ENCODE data around the gene RASGRP1.

The RASGRP1 gene

DNA sequence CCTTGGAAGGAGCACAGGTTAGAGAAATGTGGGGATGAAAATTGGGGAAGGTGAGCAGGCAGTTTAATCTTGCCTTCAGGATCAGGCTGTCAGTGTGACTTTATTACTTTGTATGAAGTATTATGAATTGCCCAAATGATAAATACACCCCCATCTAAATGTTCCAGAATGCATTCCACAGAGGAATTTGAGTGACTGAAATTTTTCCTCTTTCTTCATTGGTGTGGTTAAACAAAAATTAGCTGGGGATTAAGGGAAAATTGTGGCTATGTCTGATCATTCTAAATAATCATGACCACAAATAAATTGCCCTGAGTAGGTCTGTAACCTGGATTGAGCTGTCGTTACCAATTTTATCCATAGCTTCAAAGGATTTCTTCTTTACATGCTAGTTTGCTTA is 77.2 kb downstream of the RASGRP1 start:
- DNase-seq (ENCODE audit: low read depth in 1 of 2, low spot score in 1 of 2), result no peak
- Histone ChIP-seq H3K27me3 (ENCODE audit: insufficient read depth, poor library complexity, severe bottlenecking) (no peaks in the 10 kb centered on the region), H3K27ac (replicated peaks) (no peak overlapping the region), H3K4me3 (replicated peaks; ENCODE audit: insufficient read depth, low read length) (no peak overlapping the region)
- no peak for TF ChIP-seq GABPA (IDR thresholded peaks at IDR 0.05; ENCODE audit: low read depth)
- TF ChIP-seq, protein P1, sequence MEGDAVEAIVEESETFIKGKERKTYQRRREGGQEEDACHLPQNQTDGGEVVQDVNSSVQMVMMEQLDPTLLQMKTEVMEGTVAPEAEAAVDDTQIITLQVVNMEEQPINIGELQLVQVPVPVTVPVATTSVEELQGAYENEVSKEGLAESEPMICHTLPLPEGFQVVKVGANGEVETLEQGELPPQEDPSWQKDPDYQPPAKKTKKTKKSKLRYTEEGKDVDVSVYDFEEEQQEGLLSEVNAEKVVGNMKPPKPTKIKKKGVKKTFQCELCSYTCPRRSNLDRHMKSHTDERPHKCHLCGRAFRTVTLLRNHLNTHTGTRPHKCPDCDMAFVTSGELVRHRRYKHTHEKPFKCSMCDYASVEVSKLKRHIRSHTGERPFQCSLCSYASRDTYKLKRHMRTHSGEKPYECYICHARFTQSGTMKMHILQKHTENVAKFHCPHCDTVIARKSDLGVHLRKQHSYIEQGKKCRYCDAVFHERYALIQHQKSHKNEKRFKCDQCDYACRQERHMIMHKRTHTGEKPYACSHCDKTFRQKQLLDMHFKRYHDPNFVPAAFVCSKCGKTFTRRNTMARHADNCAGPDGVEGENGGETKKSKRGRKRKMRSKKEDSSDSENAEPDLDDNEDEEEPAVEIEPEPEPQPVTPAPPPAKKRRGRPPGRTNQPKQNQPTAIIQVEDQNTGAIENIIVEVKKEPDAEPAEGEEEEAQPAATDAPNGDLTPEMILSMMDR (IDR thresholded peaks at IDR 0.05; ENCODE audit: insufficient read depth, low read length), result no peak
- no peak for TF ChIP-seq SPI1 (IDR thresholded peaks at IDR 0.05; ENCODE audit: borderline replicate concordance, low read depth)

DNA sequence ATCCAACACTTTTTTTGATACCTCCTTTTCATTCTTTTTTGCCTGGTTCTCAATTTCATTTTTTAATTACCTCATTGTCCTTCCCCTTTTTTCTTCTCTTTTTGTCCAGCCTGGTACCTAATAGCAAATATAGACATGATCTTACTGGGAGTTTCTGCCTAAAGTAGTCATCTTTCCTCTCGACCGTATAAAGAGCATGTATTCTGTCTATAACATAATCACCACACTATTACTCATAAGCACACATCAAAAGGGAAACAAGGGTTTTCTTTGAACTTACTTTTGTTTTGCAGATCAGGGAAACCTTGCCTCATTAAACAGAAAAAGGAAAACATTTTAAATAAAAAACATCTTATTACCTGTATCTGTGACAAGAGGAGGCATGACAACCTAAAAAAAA is 77.7 kb downstream of the RASGRP1 start:
- DNase-seq (ENCODE audit: low read depth in 1 of 2, low spot score in 1 of 2), result no peak
- Histone ChIP-seq H3K4me3 (replicated peaks; ENCODE audit: insufficient read depth, low read length) (no peak overlapping the region), H3K27me3 (ENCODE audit: insufficient read depth, poor library complexity, severe bottlenecking) (no peaks in the 10 kb centered on the region), H3K27ac (replicated peaks) (no peak overlapping the region)
- TF ChIP-seq POLR2AphosphoS5 (IDR thresholded peaks at IDR 0.05; ENCODE audit: low read depth) (no peak), SPI1 (IDR thresholded peaks at IDR 0.05; ENCODE audit: borderline replicate concordance, low read depth) (no peak), GABPA (IDR thresholded peaks at IDR 0.05; ENCODE audit: low read depth) (no peak)
- TF ChIP-seq, protein P1 (IDR thresholded peaks at IDR 0.05; ENCODE audit: insufficient read depth, low read length), result no peak
- TF ChIP-seq, protein P2, sequence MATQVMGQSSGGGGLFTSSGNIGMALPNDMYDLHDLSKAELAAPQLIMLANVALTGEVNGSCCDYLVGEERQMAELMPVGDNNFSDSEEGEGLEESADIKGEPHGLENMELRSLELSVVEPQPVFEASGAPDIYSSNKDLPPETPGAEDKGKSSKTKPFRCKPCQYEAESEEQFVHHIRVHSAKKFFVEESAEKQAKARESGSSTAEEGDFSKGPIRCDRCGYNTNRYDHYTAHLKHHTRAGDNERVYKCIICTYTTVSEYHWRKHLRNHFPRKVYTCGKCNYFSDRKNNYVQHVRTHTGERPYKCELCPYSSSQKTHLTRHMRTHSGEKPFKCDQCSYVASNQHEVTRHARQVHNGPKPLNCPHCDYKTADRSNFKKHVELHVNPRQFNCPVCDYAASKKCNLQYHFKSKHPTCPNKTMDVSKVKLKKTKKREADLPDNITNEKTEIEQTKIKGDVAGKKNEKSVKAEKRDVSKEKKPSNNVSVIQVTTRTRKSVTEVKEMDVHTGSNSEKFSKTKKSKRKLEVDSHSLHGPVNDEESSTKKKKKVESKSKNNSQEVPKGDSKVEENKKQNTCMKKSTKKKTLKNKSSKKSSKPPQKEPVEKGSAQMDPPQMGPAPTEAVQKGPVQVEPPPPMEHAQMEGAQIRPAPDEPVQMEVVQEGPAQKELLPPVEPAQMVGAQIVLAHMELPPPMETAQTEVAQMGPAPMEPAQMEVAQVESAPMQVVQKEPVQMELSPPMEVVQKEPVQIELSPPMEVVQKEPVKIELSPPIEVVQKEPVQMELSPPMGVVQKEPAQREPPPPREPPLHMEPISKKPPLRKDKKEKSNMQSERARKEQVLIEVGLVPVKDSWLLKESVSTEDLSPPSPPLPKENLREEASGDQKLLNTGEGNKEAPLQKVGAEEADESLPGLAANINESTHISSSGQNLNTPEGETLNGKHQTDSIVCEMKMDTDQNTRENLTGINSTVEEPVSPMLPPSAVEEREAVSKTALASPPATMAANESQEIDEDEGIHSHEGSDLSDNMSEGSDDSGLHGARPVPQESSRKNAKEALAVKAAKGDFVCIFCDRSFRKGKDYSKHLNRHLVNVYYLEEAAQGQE (IDR thresholded peaks at IDR 0.05; ENCODE audit: insufficient replicate concordance, low read depth), result no peak

DNA sequence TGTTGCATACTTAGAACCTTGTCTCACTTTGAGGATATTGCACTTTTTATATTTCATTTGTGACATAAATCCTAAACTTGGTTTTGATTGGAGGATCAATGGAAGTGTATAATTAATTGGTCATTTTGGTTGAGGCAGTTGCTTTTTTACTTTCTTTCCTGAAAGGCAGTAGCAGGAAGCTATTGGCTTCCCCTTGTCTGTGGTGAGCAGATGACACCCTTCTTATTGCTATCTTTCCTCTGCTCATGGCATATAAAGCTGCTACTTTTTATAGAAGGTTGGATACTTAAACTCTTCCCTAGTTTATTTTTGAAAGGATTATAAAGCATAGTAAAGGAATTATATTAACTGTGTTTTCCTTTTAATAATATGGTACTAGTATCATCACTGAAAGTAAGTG is 82.0 kb downstream of the RASGRP1 start:
- TF ChIP-seq SPI1 (IDR thresholded peaks at IDR 0.05; ENCODE audit: borderline replicate concordance, low read depth) (no peak), POLR2AphosphoS5 (IDR thresholded peaks at IDR 0.05; ENCODE audit: low read depth) (no peak), GABPA (IDR thresholded peaks at IDR 0.05; ENCODE audit: low read depth) (no peak)
- TF ChIP-seq, protein P1 (IDR thresholded peaks at IDR 0.05; ENCODE audit: insufficient read depth, low read length), result no peak
- TF ChIP-seq, protein P2 (IDR thresholded peaks at IDR 0.05; ENCODE audit: insufficient replicate concordance, low read depth), result no peak
- DNase-seq (ENCODE audit: low read depth in 1 of 2, low spot score in 1 of 2), result no peak
- H3K4me3 ChIP-seq (replicated peaks; ENCODE audit: insufficient read depth, low read length), result no peak overlapping the region
- H3K27ac ChIP-seq (replicated peaks), result no peak overlapping the region
- no peaks in the 10 kb centered on the region for H3K27me3 ChIP-seq (ENCODE audit: insufficient read depth, poor library complexity, severe bottlenecking)

DNA sequence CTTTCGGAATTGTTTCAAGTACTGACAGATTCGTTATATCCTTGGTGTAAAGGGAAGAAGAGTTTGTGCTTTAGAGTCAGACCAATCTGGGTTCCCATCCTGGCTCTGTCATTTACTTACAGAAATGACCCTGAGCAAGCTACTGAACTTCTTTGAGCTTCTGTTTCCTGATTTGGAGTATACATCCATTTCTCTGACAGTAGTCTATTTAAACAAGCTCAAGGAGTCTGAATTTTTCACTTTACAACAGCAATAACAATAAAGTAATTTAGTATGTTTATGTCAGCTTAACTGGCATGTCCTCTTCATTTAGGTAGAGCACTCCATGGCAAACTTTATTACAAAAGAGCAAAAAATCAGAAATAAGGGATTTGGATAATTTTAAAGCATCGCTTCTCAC is 82.9 kb downstream of the RASGRP1 start:
- TF ChIP-seq POLR2AphosphoS5 (IDR thresholded peaks at IDR 0.05; ENCODE audit: low read depth) (no peak), GABPA (IDR thresholded peaks at IDR 0.05; ENCODE audit: low read depth) (no peak), SPI1 (IDR thresholded peaks at IDR 0.05; ENCODE audit: borderline replicate concordance, low read depth) (no peak)
- TF ChIP-seq, protein P2 (IDR thresholded peaks at IDR 0.05; ENCODE audit: insufficient replicate concordance, low read depth), result no peak
- TF ChIP-seq, protein P1 (IDR thresholded peaks at IDR 0.05; ENCODE audit: insufficient read depth, low read length), result no peak

More for the DNA sequence above, 82.9 kb downstream of the RASGRP1 start:
- Histone ChIP-seq H3K27me3 (ENCODE audit: insufficient read depth, poor library complexity, severe bottlenecking) (no peaks in the 10 kb centered on the region), H3K27ac (replicated peaks) (no peak overlapping the region), H3K4me3 (replicated peaks; ENCODE audit: insufficient read depth, low read length) (no peak overlapping the region)
- DNase-seq (ENCODE audit: low read depth in 1 of 2, low spot score in 1 of 2), result no peak

Data from HL-60 (cell line).